Lung microvascular endothelial cell (primary cell): ENCODE results near the gene TMEM273. TPM values are rescaled to one million over a fixed set of nuclear protein-coding genes. Genes with fewer than 3 reads are reported as not detected.

ENCODE experiments used
- DNase-seq, 2 donors: peaks; one replicate each; pipeline versions ENCODE4 v3.0.0 to v3.0.0-alpha.2; 2010; ENCODE audit warnings: low read depth in 2 of 2
- total RNA-seq: library from RNA; depleted of rRNA; stranded (reverse); fragments of >200 nt; gene quantifications from 2 replicates; pipeline ENCODE4 v1.2.1, GENCODE V29; 2014

Gene TMEM273
- total RNA-seq: 4.8 and 6.1 TPM in 2 replicates

- DNase-seq: peak in 1 of 2 donors; percentile 60
Observed at GRCh38 chr10:49187950-49188761, at the start of gene TMEM273. Gene TMEM273, minus strand, starts transcription at chr10:49188391. Its CDS starts 55 bp downstream, at chr10:49188336.

GRCh38 chr10:49237985-49238384 is 49.8 kb upstream of the TMEM273 start:
- DNase-seq: no peak

GRCh38 chr10:49235392-49235791 is 47.2 kb upstream of the TMEM273 start:
- DNase-seq: no peak

GRCh38 chr10:49231086-49231820 is 43.1 kb upstream of the TMEM273 start:
- no peak for DNase-seq

- no peak for DNase-seq
Observed at GRCh38 chr10:49230004-49230403, 41.8 kb upstream of the TMEM273 start.

- DNase-seq: no peak
Observed at GRCh38 chr10:49228677-49229076, 40.5 kb upstream of the TMEM273 start.

GRCh38 chr10:49227406-49227805 is 39.2 kb upstream of the TMEM273 start:
- no peak for DNase-seq

- DNase-seq: no peak
Observed at GRCh38 chr10:49226594-49226993, 38.4 kb upstream of the TMEM273 start.

GRCh38 chr10:49225218-49225876 is 37.2 kb upstream of the TMEM273 start:
- DNase-seq: no peak

- DNase-seq: no peak
Observed at GRCh38 chr10:49223205-49223604, 35.0 kb upstream of the TMEM273 start.

GRCh38 chr10:49222170-49222569 is 34.0 kb upstream of the TMEM273 start:
- peak in 1 of 2 donors; percentile 5 for DNase-seq

- no peak for DNase-seq
Observed at GRCh38 chr10:49220679-49221078, 32.5 kb upstream of the TMEM273 start.

- DNase-seq: no peak
Observed at GRCh38 chr10:49220031-49220430, 31.8 kb upstream of the TMEM273 start.

GRCh38 chr10:49219248-49219647 is 31.1 kb upstream of the TMEM273 start:
- no peak for DNase-seq

- peak in 1 of 2 donors; percentile 16 for DNase-seq
Observed at GRCh38 chr10:49218480-49218879, 30.3 kb upstream of the TMEM273 start.

- DNase-seq: no peak
Observed at GRCh38 chr10:49217645-49218044, 29.5 kb upstream of the TMEM273 start.

- no peak for DNase-seq
Observed at GRCh38 chr10:49213211-49213610, 25.0 kb upstream of the TMEM273 start.

GRCh38 chr10:49212783-49213182 is 24.6 kb upstream of the TMEM273 start:
- DNase-seq: no peak

- no peak for DNase-seq
Observed at GRCh38 chr10:49212076-49212475, 23.9 kb upstream of the TMEM273 start.

GRCh38 chr10:49208996-49209395 is 20.8 kb upstream of the TMEM273 start:
- DNase-seq: no peak

- no peak for DNase-seq
Observed at GRCh38 chr10:49207936-49208487, 19.8 kb upstream of the TMEM273 start.

GRCh38 chr10:49207113-49207512 is 18.9 kb upstream of the TMEM273 start:
- DNase-seq: no peak
